ENCODE results near the gene PPP1R16B.
"Not testable (repeated sequence)": the region's sequence is repeated elsewhere in the genome, so short reads cannot be mapped to it uniquely, and the experiment has no call there.

Gene PPP1R16B

DNA sequence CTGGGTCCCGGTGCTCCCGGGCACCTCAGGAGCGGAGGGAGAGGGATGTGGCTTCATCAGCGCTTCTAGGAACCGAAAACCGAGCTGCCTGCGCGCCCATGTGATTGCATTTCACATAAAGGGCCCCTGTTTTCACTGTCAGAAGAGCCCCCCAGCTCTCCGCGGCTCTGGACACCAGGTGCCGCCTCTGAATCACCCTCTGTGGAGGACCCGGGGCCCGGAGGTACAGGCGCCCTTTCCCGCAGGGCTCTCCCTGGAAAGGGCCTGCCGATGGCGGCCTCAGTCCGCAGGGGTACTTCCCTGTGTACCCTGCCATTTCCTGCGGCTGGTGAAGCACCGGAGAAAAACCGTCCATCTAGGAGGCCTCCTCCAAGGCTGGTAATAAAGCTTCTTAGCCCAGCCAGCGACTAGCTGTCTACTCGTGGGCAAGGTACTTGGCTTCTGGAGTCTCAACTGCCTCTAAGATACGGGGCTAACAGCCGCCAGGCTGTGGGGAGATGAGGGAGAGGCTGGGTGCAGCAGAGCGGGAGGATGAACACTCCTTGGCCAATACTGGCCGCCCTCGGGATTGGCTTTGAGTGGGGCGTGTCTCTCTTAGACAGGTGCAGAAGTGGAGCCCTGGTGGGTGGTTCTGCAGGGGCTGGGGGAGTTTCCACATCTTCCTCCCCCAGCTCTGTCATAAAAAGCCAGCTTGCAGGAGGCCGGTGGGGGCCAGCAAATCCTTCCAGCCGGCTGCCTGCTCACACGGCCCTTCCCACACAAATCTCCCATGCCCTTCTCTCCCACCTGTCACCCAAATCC, 1.6 kb downstream of the PPP1R16B start:
- DNase-seq (ENCODE audit: low spot score in 2 of 2) = peak in 1 of 2 donors; percentile 68
- ATAC-seq = peak; percentile 2

GRCh38 chr20:38809942-38810341, 4.4 kb downstream of the PPP1R16B start:
- DNase-seq (ENCODE audit: low spot score in 2 of 2) (no peak), ATAC-seq (no peak)
- Mint-ChIP-seq H3K4me3 (peak overlapping the region; percentile 98), H3K36me3 (peaks cover 80% of the 10 kb centered on the region), H3K4me1 (peaks cover 79% of the 10 kb centered on the region), H3K27ac (peak overlapping the region; percentile 98), H3K9me3 (no peaks in the 10 kb centered on the region)

More for the DNA sequence above, 1.6 kb downstream of the PPP1R16B start:
- Mint-ChIP-seq H3K36me3 (peaks cover 51% of the 10 kb centered on the region), H3K9me3 (no peaks in the 10 kb centered on the region), H3K4me3 (peak overlapping the region; percentile 98), H3K27ac (peak overlapping the region; percentile 98), H3K4me1 (peaks cover 68% of the 10 kb centered on the region)

GRCh38 chr20:38810926-38811630, 5.6 kb downstream of the PPP1R16B start:
- no peak for DNase-seq (ENCODE audit: low spot score in 2 of 2)
- no peak for ATAC-seq
- H3K27ac Mint-ChIP-seq = peak overlapping the region; percentile 72
- H3K4me1 Mint-ChIP-seq = peaks cover 86% of the 10 kb centered on the region
- H3K36me3 Mint-ChIP-seq = peaks cover 92% of the 10 kb centered on the region
- H3K9me3 Mint-ChIP-seq = no peaks in the 10 kb centered on the region
- H3K4me3 Mint-ChIP-seq = peak overlapping the region; percentile 98

GRCh38 chr20:38811769-38812168, 6.3 kb downstream of the PPP1R16B start:
- Mint-ChIP-seq H3K36me3 (peaks cover 98% of the 10 kb centered on the region), H3K9me3 (no peaks in the 10 kb centered on the region), H3K4me1 (peaks cover 93% of the 10 kb centered on the region), H3K4me3 (peak overlapping the region; percentile 11), H3K27ac (peak overlapping the region; percentile 72)
- DNase-seq (ENCODE audit: low spot score in 2 of 2) (no peak), ATAC-seq (no peak)

DNA sequence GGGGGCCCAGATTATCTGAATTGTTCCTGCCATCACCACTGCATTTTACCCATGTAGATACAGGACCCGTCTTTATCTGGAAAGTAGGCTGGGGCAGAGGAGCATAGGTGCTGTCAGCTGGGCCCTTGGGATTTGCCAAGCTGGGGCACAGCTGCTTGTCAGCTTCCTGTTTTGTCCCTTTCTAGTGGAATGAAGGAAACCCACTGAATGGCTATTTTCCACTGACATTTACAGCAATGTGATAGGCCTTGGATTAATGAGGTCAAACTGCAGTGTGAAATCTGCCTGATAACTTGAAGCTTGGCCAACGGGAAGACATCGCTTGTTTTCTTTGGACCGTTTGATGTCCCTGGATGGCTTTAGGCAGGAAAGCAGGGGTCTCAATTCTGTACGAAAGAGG, 6.7 kb downstream of the PPP1R16B start:
- no peak overlapping the region for H3K4me3 Mint-ChIP-seq
- DNase-seq (ENCODE audit: low spot score in 2 of 2) = no peak

DNA sequence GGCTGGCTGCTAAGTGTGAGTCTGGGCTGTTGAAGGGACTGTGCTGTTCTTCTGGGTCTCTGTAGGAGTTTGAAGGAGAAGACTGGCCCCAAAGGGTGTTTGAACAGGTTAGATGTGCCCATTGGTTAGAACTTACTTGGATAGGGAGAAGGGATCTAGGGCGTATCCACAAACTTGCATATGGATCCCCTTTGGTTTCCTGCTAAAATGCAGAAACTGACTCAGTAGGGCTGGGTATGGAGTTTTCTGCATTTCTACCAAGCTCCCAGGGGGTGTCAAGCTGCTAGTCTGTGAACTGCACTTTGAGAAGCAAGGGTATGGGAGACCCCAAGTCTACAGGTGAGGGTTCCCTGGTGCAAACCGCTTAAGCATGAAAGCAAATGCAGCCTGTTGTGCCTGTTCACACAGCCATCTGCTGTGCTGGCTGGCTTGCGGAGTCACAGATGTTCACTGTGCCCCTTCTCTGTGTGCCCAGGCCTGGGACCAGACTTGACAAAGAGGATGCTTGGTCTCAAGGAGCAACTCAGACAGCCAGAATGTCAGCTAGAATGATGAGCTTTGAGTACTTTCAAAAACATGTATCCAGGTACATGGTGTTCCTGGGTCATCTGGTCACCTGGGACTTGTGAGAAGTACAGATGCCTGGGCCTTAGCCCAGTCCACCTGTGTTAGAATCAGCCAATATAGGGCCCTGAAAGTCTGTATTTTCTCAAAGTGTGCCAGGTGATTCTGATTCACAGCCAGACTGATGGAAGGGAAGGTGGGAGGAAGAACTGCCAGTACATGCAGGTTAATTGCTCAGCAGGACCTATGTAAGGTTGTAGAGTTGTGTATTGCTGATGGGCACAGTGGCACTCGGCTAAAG, 7.4 kb downstream of the PPP1R16B start:
- H3K4me3 Mint-ChIP-seq = no peak overlapping the region
- peak overlapping the region; percentile 72 for H3K27ac Mint-ChIP-seq
- peaks cover 98% of the 10 kb centered on the region for H3K36me3 Mint-ChIP-seq
- no peak for ATAC-seq
- peaks cover 96% of the 10 kb centered on the region for H3K4me1 Mint-ChIP-seq
- no peaks in the 10 kb centered on the region for H3K9me3 Mint-ChIP-seq
- no peak for DNase-seq (ENCODE audit: low spot score in 2 of 2)

More for the DNA sequence above, 6.7 kb downstream of the PPP1R16B start:
- Mint-ChIP-seq H3K4me1 (peaks cover 96% of the 10 kb centered on the region), H3K36me3 (peaks cover 98% of the 10 kb centered on the region), H3K9me3 (no peaks in the 10 kb centered on the region), H3K27ac (peak overlapping the region; percentile 72)
- no peak for ATAC-seq

- H3K9me3 Mint-ChIP-seq; ATAC-seq; H3K4me3 Mint-ChIP-seq; DNase-seq (ENCODE audit: low spot score in 2 of 2): not testable (repeated sequence)
- H3K27ac Mint-ChIP-seq = peak overlapping the region; percentile 72
- peaks cover 96% of the 10 kb centered on the region for H3K4me1 Mint-ChIP-seq
- H3K36me3 Mint-ChIP-seq = peaks cover 100% of the 10 kb centered on the region
These were observed 8.1 kb downstream of the PPP1R16B start for GRCh38 chr20:38813574-38813962.

- DNase-seq (ENCODE audit: low spot score in 2 of 2) = no peak
- ATAC-seq = no peak
- peaks cover 100% of the 10 kb centered on the region for H3K36me3 Mint-ChIP-seq
- H3K27ac Mint-ChIP-seq = peak overlapping the region; percentile 77
- H3K9me3 Mint-ChIP-seq = no peaks in the 10 kb centered on the region
- H3K4me1 Mint-ChIP-seq = peaks cover 88% of the 10 kb centered on the region
- H3K4me3 Mint-ChIP-seq = no peak overlapping the region
These were observed 9.9 kb downstream of the PPP1R16B start for GRCh38 chr20:38815446-38815845.

- Mint-ChIP-seq H3K4me1 (peaks cover 82% of the 10 kb centered on the region), H3K27ac (no peak overlapping the region), H3K4me3 (no peak overlapping the region), H3K9me3 (no peaks in the 10 kb centered on the region), H3K36me3 (peaks cover 100% of the 10 kb centered on the region)
- ATAC-seq (no peak), DNase-seq (ENCODE audit: low spot score in 2 of 2) (no peak)
These were observed 12.9 kb downstream of the PPP1R16B start for GRCh38 chr20:38818113-38819065.

- Mint-ChIP-seq H3K4me1 (peaks cover 81% of the 10 kb centered on the region), H3K27ac (peak overlapping the region; percentile 48), H3K4me3 (no peak overlapping the region), H3K9me3 (no peaks in the 10 kb centered on the region), H3K36me3 (peaks cover 98% of the 10 kb centered on the region)
- no peak for ATAC-seq
- DNase-seq (ENCODE audit: low spot score in 2 of 2) = no peak
These were observed 20.0 kb downstream of the PPP1R16B start for GRCh38 chr20:38825571-38825900.

- DNase-seq (ENCODE audit: low spot score in 2 of 2) = no peak
- peaks cover 85% of the 10 kb centered on the region for H3K4me1 Mint-ChIP-seq
- ATAC-seq = no peak
- H3K27ac Mint-ChIP-seq = no peak overlapping the region
- H3K4me3 Mint-ChIP-seq = no peak overlapping the region
- H3K9me3 Mint-ChIP-seq = no peaks in the 10 kb centered on the region
- peaks cover 98% of the 10 kb centered on the region for H3K36me3 Mint-ChIP-seq
These were observed 20.6 kb downstream of the PPP1R16B start for GRCh38 chr20:38825901-38826625.

- ATAC-seq (no peak), DNase-seq (ENCODE audit: low spot score in 2 of 2) (no peak)
- Mint-ChIP-seq H3K27ac (peak overlapping the region; percentile 53), H3K36me3 (peaks cover 98% of the 10 kb centered on the region), H3K4me3 (peak overlapping the region; percentile 13), H3K4me1 (peaks cover 81% of the 10 kb centered on the region), H3K9me3 (no peaks in the 10 kb centered on the region)
These were observed 22.3 kb downstream of the PPP1R16B start for GRCh38 chr20:38827770-38828281.

DNA sequence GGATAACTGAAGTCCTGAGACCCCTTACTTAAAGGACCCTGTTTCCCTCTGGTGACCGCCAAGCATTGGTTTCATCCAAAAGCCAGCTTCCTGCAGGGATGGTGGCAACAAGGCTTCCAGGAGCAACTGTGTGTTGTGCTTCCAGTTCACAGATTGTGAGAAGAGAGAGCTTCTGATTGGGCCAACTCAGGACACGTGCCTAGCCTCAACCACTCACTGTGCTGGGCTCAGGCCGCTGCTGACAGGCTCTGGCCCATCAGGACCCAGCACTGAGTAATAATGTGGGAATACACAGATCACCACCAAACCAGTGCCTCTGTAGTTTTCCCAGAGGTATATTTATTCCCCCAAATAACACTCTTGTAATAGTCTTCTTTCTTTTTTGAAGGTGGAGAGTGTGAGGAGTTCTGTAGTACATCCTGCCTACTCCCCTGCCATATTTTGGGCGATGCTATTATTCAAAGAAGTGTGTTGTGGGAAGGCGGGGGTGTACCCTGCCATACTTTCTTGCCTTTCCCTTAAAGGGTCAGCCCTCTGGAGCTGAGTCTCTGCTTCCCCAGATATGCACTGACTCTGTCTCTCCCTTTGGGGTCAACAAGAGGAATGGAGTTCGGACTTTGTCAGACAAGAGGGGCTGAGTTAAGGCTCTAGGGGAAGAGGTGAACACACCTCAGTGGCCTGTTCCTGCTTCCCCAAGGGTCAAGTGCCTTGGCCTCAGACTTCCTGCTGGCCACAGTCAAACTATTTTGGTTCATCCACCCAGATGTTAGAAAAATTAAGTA, 23.2 kb downstream of the PPP1R16B start:
- no peak for DNase-seq (ENCODE audit: low spot score in 2 of 2)
- no peaks in the 10 kb centered on the region for H3K9me3 Mint-ChIP-seq
- ATAC-seq = no peak
- H3K4me1 Mint-ChIP-seq = peaks cover 87% of the 10 kb centered on the region
- H3K27ac Mint-ChIP-seq = peak overlapping the region; percentile 90
- peaks cover 98% of the 10 kb centered on the region for H3K36me3 Mint-ChIP-seq
- H3K4me3 Mint-ChIP-seq = no peak overlapping the region

Measured in stimulated activated effector memory CD8-positive, alpha-beta T cell treated with anti-CD3 and anti-CD28 coated beads, Interleukin-12 subunit alpha, Interleukin-12 subunit beta, amount 100 ng/mL, for 72 hours (primary cell).